GM19372 (cell line): ENCODE data around the gene INSRR.

ENCODE experiments used
- ATAC-seq: cut with Tn5 transposase; IDR thresholded peaks from one replicate; pipeline ENCODE4 v1.9.1; 2021; ENCODE audit warnings: mild to moderate bottlenecking, low read depth, moderate library complexity; ENCODE audit not compliant: unreplicated experiment

Gene INSRR

DNA sequence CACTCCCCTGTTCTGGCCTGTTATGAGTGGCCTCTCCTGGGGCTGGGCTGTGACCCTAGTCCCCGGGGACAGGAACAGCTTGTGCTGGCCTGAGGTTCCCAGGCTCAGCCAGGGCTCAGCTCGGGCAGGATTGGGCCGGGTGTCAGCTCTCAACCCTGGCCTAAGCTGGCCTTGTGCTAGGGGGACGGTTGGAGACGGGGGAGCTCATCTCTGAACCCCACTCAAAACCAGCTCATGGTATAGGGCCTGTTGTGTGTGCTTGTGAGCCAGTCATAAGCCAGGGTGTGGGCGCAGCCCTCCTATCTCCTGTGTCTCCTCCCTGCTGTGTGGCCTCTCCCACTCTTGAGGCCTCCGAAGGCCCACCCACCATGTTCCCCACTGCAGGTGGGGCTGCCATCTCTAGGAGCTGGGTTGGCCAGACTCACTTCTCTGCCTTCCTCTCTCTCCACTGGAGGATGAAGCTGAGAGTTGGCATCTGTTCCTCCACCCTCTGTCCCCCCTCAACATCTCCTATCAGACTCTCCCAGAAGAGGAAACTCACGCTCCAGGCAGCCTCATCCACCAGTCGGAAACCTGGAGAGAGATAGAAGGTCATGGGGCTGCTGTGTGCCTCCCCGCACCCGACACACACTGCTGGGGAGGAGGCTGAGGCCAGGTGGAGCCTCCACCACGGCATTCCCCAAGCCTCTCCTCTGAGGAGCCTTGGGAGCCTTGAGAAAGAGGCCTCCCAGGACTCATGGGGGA lies 36.0 kb upstream of the INSRR start:
- ATAC-seq, result no peak

DNA sequence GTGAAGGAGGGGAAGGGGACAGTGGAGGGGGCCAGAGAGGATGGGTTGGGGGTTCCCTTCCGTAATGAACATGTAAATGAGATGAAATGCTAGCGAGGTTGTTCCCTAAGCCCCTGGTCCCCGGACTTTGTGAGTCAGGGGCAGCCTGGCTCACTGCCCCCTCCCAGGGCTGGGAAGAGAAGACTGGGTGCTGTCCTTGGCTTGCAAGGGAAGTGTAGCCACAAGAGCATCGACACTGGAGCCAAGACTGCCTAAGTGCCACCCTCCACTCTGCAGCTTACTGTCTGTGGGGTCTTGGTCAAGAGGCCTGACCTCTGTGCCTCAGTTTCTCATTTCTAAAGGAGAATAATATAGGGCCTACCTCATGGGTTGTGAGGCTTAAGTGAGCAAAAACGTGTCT lies 35.1 kb upstream of the INSRR start:
- no peak for ATAC-seq

DNA sequence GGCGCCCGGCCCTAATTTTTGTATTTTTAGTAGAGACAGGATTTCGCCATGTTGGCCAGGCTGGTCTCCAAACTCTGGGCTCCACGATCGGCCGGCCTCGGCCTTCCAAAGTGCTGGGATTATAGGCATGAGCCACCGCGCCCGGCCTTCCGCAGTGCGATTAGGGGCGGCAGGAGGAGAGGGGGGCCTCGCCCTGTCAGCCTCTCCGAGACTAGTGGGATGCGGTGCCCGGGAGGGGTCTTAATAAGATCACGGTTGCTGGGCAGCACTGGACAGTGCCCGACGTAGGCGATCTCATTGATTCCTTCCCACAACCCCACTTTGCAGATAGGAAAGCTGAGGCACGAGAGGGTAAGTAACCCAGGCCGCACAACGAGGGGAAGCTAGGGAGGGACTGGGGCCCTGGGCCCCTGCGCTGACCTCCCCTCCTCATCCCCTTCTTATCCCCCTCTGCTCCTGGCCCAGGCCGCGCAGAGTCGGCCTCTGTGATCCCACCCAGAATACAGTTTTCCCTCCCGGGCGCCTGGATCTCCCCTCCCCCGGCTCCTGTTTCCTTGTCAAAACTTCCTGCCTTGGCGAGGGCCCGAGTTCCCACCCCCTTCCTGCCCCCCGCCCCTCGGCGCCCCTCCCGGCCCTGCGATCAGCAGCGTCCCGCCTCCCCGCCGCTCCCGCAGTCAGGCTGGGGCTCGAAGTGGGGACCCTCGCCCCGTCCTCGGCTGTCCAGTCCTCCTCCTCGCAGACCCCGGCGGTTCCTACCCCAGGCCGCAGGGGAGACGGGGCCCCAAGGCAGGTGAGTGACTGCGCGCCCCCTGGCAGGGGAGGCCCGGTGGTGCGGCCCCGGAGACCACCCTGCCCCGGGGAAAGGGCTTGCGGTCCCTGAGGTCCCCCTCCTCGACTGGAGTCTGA lies 34.4 kb upstream of the INSRR start, which contains the start of gene PEAR1:
TSS of gene PEAR1 (plus strand) at position 671 of the 906 bp plus-strand sequence. CDS start 10,209 bp downstream, outside the sequence.
- ATAC-seq, result no peak

DNA sequence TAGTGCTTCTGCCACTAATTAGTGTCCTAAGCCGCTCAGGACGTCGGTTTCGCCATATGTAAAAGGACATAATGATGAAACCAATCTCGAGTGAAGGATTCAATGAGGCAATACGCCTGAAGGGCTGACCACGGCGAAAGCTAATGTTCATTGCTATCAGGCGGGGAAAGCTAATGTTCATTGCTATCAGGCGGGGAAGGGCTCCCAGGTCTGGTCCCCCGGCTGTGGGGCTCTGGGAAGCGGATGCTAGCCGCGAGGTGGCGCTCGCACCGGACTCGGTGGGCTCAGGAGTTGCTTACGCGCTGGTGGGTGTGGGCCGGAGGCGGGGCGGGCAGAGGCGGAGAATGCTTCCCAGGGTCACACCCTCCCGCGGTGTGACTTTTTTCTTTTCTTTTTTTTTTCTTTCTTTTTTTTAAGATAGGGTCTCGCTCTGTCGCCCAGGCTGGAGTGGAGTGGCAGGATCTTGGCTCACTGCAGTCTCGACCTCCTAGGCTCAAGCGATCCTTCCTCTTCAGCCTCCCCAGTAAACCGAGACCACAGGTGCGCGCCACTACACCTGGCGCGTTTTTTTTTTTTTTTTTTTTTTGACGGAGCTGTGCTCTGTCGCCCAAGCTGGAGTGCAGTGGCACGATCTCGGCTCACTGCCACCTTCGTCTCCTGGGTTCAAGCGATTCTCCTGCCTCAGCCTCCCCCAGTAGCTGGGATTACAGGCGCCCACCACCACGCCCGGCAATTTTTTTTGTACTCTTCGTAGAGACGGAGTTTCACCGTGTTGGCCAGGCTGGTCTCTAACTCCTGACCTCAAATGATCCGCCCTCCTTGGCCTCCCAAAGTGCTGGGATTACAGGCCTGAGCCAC lies 33.5 kb upstream of the INSRR start:
- ATAC-seq, result peak; percentile 70

DNA sequence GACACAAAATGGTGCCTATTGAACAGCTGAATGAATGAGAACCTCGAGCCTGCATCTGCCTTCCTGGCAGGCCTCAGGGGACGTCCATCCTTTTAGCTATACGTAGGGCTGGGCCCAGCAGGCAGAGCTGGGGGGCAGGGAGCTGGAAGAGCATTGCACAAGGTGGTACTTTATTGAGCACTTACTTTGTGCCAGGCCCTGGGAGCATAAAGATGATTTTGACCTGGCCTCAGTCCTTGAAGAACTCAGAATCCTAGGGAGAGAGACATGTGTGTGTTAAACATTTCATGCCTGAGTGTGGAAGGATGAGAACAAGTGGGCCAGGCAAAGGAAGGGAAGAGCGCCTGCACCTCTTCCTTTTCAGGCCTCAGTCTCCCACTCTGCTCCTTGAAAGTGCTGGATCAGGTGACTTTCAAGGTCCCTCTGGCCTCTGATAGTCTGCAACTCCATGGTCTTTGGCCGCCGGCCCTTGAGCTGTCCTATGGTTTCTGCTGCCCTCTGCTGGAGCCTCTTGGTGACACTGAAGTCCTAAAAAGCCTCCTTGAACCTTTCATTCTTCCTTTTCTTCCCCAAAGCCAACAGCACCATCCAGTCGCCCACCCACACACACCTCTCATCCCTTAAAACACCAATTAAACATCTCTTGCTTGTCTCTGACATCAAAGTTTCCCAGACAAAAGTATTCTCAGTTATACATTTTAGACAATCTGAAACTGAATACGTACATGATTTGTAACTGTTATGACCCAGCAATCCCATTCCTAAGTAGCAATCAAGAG lies 31.1 kb upstream of the INSRR start:
- ATAC-seq, result no peak

DNA sequence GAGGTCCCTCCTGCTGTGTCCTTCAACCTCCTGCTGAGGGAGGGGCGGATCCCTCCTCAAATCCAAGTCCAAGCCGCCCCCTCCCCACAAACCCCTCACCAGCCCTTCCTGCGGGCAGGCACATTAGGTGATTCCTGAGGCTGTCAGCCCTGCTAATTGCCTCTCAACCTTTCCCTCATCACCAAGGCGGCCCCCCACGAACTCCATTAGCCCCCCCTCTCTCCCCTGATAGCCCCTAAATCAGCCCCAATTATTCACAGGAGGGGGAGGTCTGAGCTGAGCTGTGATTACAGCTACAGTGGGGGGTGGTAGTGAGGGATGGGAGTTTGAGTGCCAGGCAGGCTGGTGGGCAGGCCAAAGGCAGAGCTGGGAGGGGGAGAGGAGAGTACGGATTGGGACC lies 28.8 kb upstream of the INSRR start:
- no peak for ATAC-seq

DNA sequence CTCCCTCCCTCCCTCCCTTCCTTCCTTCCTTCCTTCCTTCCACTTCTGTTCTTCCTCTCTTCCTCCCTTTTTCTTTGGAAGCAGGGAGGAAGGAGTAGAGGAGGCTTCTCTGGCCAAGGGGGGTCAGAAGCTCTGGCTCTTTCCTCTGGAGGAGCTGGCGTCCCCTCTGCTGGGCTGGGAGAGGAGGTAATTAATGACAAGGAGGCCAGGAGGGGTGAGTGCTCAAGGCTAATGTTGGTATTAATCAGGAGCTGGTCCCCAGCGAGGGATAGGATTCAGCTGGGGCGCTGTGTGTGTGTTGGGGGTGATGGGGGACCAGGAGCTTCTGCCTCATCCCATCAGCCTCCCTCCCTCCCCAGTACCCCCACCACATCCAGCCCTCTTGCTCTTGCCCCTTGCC lies 28.4 kb upstream of the INSRR start:
- ATAC-seq, result no peak

DNA sequence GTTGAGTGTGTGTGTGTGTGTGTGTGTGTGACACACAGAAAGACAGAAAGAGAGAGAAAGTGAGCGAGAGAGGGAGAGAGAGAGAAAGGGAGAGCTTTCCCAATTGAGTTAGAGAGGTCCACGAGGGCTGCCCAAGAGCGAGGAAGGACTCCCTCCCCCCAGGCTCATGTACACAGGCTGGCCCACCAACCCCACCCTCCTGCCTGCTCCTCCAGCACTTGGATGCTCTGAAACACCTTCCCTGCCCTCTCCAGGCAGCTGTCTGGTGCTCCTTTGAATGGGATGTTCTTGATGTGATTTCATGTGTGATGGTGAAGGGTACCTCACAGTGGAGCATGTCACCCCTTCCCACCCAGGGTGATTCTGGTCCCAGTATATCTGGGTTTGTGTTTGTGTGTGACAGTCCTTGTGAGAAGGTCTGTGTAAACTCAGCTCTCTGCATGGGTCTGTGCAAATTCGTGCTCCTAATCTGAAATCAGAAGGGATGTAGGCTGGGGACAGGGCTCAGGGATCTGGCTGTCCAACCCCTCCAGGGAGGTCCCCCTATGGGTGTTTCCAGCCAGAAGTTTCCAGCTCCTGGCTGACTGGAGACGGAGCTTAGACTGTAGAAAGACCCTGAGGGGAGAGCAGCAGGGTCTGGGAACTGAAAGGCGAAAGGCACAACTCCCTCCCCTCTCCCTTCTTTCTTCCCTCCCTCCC lies 27.8 kb upstream of the INSRR start:
- ATAC-seq, result no peak

DNA sequence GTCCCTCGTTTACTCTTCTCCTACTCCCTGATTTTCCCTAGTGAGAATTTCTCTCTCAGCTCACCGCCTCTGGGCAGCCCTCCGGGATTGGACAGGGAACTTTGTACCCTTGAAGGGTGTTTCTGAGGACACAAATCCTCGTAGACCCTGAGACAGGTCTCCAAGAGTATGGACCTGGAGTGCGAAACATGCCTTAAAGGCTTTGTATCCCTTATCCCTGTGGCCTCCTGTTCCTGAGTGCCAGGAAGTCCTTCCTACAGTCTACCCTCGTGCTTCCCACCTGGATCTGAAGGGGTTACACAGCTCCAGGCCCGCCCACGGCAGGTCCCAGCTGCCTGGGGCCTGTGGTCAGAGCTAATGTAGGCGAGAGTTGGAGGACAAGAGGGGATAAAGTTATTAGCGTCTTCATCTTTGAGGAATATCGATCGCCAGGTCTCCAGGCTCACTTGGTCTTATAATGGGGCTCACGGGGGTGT lies 27.0 kb upstream of the INSRR start:
- no peak for ATAC-seq

DNA sequence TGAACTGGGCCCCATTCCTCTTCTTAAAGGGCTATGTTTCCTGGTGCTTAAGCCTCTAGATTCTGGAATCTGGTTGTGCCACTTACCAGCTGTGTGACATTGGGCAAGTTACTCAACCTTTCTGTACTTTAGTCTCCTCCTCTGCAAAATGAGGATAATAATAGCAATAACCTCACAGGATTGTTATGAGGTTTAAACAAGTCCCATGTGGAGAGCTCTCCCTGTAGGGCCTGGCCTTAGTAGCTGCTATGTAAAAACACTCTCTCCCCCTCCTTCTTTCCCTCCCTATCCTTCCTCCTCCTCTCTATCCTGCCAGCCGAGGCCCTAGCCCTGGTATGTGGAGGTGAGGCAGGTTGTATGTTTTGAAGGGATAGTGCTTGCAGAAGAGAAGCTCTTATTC lies 26.4 kb upstream of the INSRR start:
- ATAC-seq, result no peak

DNA sequence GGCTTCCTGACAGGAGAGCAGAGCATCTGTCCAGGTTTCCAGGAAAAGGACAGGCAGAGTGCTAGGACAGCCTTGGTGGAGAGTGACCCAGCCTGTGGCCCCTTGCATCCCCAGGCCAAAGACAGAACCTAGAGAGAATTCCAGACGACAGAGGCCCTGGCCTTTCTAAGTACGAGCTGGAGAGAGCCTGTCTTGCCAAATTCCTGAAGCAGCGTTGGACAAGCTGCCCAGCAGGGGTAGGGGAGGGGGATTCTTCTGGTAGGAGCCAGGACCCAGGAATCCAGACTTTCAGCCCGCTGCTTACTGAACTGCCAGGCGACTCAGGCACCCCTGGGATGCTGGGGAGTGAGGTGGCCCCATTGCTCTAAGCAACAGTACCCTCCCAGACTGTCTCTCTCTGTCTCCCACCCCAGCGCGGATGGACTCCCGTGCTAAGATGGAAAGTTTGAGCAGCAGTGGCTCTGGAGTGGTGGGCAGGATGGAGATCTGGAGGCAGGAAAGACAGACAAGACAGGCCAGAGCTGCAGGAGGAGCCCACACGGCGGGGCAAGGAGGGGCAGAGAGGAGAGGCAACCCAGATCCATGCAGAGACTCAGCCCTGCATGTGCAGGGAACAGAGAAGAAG lies 25.8 kb upstream of the INSRR start:
- ATAC-seq, result no peak

DNA sequence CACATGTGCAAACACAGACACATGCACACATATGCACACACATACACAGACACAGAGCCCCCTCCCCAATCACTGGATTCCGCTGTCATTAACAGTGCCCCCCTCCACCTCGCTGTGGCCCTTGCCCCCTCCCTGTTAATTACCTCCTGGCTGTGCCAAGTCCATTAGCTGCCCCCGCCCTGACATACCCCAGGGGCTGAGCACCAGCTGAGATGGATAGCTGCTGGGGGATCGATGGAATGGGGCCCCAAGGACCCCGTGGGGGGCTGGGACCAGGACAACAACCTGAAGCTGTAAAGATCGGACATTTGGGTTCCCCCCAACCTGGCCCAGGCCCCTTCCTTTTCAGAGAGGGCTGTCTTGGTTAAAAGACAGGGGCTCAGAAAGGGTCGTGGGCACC lies 25.0 kb upstream of the INSRR start:
- ATAC-seq, result no peak

DNA sequence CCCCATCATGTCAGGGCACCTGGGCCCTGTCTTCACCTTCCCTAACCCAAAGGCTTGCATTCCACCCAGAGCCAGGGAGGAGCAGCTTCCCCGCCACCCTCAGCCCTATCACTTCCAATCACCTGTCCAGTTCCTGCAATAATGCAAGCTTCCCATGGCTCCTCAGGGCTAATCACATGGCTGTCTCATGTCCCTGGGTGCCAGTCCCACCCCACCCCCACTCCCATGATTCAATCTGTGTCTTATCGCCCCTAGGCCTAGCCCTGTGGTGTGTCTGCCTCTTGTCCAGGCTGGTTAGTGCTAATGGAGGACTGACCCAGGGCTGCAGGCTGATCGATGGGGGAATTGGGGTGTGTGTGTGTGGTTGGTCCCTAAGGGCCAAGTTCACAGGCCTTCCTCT lies 23.6 kb upstream of the INSRR start:
- no peak for ATAC-seq

DNA sequence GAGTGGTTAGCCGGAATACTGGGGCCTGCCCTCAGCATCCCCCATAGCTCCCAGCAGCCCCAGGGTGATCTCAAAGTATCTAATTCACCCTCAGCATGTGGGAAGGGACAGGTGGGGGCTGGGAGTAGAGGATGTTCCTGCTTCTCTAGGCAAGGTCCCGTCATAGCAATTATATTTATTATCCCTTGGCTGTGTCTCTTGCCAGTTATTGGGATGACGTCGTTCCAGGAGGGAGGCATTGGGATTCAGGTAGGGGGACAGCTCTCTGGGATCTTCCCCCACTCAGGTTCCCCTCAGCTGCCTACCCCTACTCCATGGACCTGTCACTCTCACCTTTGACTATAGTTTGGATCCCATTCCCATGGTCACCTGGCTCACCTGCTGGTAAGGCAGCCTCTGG lies 22.7 kb upstream of the INSRR start:
- no peak for ATAC-seq

DNA sequence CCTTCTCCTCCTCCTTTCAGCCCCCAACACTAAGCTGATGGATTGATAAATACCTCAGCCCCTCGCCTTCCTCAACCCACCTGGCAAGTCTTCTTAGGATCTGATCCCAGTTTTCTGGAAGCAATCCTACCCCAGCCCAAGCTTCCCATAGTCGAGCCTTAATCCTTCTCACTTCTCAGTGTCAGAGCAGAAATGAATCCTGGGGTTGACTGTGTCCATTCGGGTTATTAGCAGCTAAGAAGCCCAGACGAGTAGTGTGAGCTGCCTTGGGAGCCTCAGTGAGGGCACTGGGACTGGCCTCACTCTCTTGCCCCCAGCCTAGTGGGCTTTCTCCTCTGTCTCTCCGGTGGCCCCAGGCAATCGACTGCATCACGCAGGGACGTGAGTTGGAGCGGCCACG lies 22.2 kb upstream of the INSRR start:
- no peak for ATAC-seq

DNA sequence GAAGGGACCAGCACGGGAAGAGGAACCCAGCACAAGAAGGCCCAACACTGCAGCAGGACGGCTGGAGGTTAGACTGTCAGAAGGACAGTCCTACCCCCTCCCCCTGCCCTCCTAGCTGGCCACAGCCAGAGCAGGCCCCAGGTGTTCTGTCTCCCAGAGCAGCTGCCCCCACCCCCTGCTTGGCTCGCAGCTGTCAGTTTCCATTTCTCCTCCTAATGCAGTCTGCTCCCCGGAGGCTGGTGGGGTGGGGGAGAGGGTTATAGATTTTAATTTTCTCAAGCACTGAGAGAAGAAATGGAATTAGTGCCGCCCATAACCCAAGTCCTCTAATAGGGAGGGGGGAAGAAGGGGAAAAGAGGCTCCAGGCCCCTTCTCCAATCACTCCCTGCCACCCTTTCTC lies 21.6 kb upstream of the INSRR start:
- ATAC-seq, result no peak

DNA sequence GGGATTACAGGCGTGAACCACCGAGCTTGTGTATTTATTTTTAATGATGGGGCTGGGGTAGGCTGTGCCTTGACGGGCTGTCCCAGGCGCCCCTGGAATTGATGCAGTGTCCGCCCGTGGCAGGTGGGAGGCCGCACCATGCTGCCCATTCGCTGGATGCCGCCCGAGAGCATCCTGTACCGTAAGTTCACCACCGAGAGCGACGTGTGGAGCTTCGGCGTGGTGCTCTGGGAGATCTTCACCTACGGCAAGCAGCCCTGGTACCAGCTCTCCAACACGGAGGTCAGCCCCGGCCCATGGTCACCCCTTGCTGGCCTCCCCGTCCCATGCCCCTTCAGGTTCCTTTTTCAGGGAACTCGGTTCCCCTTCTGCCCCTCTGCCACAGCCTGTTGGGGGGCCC lies 21.0 kb upstream of the INSRR start:
- no peak for ATAC-seq

DNA sequence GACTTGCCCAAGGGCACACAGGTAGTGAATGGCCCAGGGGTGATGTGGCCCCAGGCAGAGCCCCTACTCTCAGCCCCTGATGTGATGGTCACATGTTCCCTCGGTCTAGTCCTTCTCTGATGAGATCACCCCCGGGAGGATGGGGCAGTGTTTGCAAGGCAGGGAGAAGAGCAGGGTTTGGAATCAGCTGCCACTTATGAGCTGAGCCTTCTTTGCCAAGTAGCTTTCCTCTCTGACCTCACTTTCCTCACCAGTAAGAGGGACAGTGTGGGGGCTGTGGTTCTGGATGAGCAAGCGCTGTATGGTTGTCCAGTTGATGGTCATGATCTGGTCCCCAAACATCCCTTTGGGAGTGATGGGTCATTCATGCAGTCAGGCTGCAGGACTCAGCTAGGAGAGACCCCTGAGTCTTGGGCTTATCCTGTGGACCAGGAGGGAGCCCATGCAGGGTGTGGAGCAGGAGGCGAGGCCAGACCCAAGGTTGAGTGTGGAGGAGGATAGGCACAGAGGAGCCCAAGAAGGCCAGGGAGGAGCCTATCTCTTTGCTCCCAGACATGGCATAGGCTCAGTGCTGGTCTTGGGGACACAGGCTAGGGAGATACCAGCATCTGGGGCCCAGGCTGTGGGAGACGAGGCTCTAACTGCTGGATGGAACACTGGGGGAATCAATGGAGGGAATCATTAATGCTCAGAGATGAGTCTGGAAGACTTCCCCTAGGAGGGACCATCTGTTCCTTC lies 18.7 kb upstream of the INSRR start:
- no peak for ATAC-seq
